ENCODE results near the gene DDX51.
"Not testable (repeated sequence)": the region's sequence is repeated elsewhere in the genome, so short reads cannot be mapped to it uniquely, and the experiment has no call there.

DDX51 gene

DNA sequence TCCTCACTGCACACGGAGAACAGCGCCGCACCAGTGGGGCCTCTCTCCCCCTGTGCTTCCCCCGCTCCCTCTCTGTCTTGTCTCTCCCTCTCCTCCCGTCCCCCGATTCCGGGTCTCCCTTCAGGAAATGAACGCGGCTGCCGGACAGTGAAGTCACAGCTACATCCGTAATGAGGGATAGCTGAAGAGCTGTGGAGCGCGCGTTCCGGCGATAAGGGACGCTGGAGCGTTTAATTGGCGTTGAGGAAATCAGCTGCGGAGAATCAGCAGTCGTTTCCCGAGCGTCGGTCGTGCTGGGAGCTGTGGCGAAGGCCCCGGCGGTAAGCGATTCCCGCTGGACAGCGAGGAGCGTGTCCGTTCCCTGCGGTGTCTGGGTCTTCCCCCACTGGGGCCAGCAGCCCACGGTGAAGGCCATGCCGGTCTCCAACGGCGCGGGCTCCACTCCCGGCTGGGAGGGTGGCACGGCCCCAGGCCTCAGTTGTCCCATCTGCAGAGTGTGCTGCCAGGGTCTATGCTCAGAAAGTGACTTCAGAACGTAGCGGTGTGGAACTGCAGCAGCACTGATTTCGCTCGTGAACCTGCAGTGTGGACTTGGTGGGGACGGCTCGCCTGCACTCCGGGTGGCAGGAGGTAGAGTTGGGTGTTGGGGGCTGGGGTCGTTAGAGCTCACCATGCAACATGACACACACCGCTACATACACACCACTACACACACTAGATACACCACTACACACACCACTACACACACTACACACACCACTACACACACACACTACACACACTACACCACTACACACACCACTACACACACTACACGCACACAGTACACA is 11.0 kb upstream of the DDX51 start:
- DNase-seq (ENCODE audit: low spot score) = no peak

- no peak for DNase-seq (ENCODE audit: low spot score)
Measured at GRCh38 chr12:132154341-132154761, 10.2 kb upstream of the DDX51 start.

GRCh38 chr12:132153501-132154340 is 9.6 kb upstream of the DDX51 start:
- peak; percentile 39 for DNase-seq (ENCODE audit: low spot score)

- no peak for DNase-seq (ENCODE audit: low spot score)
Measured at GRCh38 chr12:132152953-132153352, 8.8 kb upstream of the DDX51 start.

DNA sequence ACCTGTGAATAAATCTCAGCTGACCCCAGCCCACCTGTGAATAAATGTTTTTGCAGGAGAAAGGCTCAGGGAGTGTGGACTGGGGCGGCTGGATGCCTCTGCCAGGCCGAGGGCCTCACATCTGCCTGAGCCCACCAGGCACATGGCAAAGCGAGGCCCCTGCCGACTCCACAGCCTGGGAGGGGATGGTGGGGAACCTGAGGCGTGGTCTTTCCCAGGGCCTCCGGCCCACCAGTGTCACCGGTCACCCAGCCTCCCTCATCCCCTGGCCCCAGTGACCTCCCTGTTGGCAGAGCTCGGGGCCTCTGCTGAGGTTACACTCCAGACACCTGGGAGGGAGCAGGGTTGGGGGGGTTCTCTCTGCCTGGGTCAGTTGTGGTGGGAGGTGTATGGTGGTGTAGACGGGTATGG is 8.3 kb upstream of the DDX51 start:
- DNase-seq (ENCODE audit: low spot score) = no peak

GRCh38 chr12:132151766-132152410 is 7.8 kb upstream of the DDX51 start:
- DNase-seq (ENCODE audit: low spot score) = no peak

DNA sequence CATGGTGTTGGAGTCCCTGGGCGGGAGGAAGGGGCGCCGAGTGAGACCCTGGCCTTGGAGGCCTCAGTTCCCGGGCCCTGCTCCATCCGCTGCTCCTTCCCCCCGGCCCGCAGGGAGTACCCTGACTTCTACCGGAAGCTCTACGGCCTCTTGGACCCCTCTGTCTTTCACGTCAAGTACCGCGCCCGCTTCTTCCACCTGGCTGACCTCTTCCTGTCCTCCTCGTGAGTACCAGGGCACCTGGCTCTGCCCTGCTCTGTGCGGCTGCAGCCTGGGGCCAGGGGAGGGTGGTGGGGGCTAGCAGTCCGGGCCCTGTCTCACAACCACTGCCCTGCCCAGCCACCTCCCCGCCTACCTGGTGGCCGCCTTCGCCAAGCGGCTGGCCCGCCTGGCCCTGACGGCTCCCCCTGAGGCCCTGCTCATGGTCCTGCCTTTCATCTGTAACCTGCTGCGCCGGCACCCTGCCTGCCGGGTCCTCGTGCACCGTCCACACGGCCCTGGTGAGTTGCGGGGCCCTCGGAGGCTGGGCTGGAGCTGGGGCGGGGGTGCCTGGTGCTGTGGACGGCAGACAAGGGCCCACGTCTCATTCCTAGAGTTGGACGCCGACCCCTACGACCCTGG is 7.1 kb upstream of the DDX51 start:
- DNase-seq (ENCODE audit: low spot score) = no peak

DNA sequence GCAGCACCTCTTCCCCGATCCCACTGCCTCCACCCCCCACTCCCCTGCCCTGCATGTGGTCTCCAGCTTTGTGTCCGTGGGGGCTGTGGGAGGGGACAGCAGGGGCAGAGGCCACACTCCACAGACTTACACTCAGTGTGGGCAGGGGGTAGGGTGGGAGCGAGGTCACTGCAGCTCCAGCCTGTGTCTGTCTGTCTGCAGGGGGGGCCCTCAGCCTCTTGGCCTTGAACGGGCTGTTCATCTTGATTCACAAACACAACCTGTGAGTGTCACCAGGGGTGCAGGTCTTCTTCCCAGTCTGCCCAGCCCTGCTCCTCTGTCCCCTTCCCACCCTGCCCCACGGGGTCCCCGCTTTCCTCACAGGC is 6.6 kb upstream of the DDX51 start:
- no peak for DNase-seq (ENCODE audit: low spot score)

DNA sequence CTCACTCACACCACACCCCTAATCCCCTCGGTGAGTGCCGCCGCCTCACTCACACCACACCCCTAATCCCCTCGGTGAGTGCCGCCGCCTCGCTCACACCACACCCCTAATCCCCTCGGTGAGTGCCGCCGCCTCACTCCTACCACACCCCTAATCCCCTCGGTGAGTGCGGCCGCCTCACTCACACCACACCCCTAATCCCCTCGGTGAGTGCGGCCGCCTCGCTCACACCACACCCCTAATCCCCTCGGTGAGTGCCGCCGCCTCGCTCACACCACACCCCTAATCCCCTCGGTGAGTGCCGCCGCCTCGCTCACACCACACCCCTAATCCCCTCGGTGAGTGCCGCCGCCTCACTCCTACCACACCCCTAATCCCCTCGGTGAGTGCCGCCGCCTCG is 5.4 kb upstream of the DDX51 start:
- DNase-seq (ENCODE audit: low spot score) = not testable (repeated sequence)

- no peak for DNase-seq (ENCODE audit: low spot score)
Measured at GRCh38 chr12:132148368-132149045, 4.4 kb upstream of the DDX51 start.

- no peak for DNase-seq (ENCODE audit: low spot score)
Measured at GRCh38 chr12:132147423-132148367, 3.6 kb upstream of the DDX51 start.

DNA sequence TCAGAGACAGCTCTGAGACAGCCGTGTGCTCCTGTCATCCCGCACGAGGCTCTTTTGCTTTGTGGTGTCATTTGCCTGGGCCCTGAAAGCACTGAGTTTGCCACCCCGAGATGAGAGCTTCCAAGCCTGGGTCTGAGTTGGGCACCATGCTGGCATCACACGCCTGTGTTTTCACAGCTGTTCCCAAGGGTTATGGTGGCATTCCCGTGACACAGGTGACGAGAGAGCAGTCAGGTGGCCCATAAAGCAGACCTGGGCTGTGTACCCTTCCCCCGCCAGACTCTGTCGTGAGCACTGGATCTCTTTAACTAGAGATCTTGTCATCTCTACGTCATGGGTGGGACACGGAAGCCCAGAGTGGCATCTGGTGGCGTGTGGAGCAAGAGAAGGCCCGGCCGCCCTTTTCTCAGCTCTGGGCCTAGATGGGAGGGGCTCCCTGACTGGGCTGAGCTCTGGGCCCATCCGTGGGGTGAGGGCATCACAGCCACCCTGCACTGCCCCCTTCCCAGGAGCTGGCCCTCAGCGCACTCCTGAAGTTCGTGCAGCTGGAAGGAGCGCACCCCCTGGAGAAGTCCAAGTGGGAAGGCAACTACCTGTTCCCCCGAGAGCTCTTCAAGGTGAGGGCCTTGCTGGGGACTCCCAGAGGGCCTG is 2.8 kb upstream of the DDX51 start:
- no peak for DNase-seq (ENCODE audit: low spot score)

- DNase-seq (ENCODE audit: low spot score) = no peak
Measured at GRCh38 chr12:132146098-132146497, 2.0 kb upstream of the DDX51 start.

DNA sequence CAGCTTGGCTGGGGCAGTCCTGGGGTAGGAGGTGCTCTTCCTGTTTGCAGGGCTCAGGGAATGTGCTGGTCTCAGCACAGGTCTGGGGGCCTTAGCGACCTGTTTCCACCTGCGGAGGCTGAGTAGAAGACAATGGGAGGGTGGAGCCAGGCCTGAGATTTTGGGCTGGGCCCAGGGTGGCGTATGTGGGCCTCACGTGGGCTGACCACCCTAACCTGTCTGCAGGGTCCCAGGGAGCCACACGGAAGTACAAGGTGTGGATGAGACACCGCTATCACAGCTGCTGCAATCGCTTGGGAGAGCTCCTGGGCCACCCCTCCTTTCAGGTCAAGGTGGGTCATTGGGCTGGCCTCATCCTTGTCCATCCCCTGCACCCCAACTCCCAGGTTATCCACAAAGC is 1.2 kb upstream of the DDX51 start:
- DNase-seq (ENCODE audit: low spot score) = no peak

DNA sequence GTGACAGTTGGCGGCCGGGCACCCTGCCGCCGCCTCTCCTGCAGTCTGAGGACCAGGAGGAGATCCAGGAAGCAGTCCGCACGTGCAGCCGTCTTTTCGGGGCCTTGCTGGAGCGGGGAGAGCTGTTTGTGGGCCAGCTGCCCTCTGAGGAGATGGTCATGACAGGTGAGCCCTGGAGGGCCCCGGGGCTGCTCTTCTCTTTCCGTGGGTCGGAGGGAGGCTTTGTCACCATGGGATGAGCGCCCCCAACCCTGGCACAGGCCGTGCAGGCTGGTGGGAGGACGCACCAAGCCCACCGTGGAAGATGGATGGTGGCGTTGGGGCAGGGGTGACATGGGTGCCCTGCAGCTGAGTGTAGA is 670 bp upstream of the DDX51 start:
- no peak for DNase-seq (ENCODE audit: low spot score)

GRCh38 chr12:132143336-132144071 is 615 bp downstream of the DDX51 start:
- DNase-seq (ENCODE audit: low spot score) = no peak

GRCh38 chr12:132142679-132143335 is 1.3 kb downstream of the DDX51 start:
- DNase-seq (ENCODE audit: low spot score) = no peak

- no peak for DNase-seq (ENCODE audit: low spot score)
Measured at GRCh38 chr12:132141976-132142678, 2.0 kb downstream of the DDX51 start.

All from LoVo (cell line).